Endothelial cell of coronary artery (primary cell): Measurements from ENCODE around the gene CALML4. TPM values are rescaled to one million over a fixed set of nuclear protein-coding genes. Genes with fewer than 3 reads are reported as not detected.

Source experiments
- total RNA-seq: library from RNA; depleted of rRNA; stranded (reverse); fragments of >200 nt; gene quantifications from 2 replicates; pipeline ENCODE4 v1.2.3, GENCODE V29; 2014

CALML4 gene
- 3.0 TPM in 2 replicates for total RNA-seq

GRCh38 chr15:68204776-68205557 lies at the start of gene CALML4:
Gene CALML4 (minus strand): TSS chr15:68205332. CDS start chr15:68205247, 85 bp downstream.

DNA sequence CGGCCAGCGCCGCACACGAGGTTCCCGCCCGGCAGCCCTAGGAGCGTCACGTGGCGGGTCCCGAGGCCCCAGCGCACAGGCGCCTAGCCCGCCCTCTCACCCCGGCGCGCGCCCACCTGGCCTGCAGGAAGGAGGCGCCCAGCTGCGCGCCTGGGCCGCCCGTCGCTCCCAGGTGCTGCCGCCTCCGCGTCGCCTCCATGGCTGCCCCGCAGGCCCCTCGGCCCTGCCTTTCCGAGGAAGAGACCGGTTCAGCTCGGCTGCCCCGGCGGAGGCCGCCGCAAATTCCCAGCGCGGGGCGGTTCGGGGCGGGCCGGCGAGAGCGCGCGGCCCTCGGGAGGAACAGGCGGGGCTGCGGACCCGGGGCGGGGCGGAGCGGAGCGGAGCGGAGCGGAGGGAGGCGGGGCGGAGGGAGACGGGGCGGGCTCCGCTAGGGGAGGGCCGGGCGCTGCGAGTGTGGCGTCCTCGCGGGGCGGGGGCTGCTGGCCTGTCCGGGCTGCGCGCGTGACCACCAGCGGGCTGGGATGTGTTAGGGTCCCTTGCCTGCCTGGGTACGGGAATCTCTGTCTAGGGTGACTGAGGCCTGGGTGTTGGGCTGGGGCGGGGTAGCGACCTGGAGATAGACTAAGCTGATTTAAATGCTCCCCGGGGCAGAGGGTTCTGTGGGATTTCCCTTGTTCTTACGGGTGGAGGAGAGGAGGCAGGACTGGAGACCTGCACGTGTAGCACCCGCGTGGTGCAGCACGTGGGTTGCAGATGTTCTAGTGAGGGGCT lies 24.4 kb upstream of the CALML4 start, which contains the start of gene CLN6:
Gene CLN6 (minus strand): TSS at position 343 of the 771 bp plus-strand sequence. CDS start 144 bp downstream, at position 199.

Other genes starting within 250 kb of the CALML4 start
- 6.0 and 10.0 TPM in 2 replicates for gene PIAS1, start 151.0 kb downstream of the CALML4 start, total RNA-seq
- gene CLN6, start 24.4 kb upstream of the CALML4 start, total RNA-seq = 10.4 and 11.1 TPM in 2 replicates
- gene FEM1B, start 72.4 kb upstream of the CALML4 start, total RNA-seq = 43.6 and 54.9 TPM in 2 replicates
- gene ITGA11, start 226.8 kb upstream of the CALML4 start, total RNA-seq = 0.54 and 25.9 TPM in 2 replicates